Stomach (tissue), 9 donors: Measurements from ENCODE around the gene RASSF3. TPM values are rescaled to one million over a fixed set of nuclear protein-coding genes. Genes with fewer than 3 reads are reported as not detected.

ENCODE experiments used
- DNase-seq, 2 donors: peaks; one replicate each; pipeline versions ENCODE4 v3.0.0 to v3.0.0-alpha.2; 2013 to 2019
- H3K27ac ChIP-seq, 5 donors: fragments of 200-600 bp in 4 of 5; sonication (generic) in 4 of 5; one replicate each; pipeline ENCODE4 v1.5.1; 2013 to 2019; ENCODE audit warnings: mild to moderate bottlenecking in 1 of 5, moderate library complexity in 1 of 5
- H3K27me3 ChIP-seq, 3 donors: fragments of 200-600 bp; sonication (generic); one replicate each; pipeline ENCODE4 v1.5.1; 2017 to 2019; ENCODE audit warnings: mixed run types in 1 of 3
- H3K36me3 ChIP-seq, 4 donors: fragments of 200-600 bp; sonication (generic); 1 replicate in 3 of 4; 2 replicates in 1 of 4; pipeline ENCODE4 v1.5.1; 2016 to 2019
- H3K4me1 ChIP-seq, 4 donors: fragments of 200-600 bp; sonication (generic); one replicate each; pipeline ENCODE4 v1.5.1; 2016 to 2019
- H3K4me3 ChIP-seq, 4 donors: fragments of 200-600 bp; sonication (generic) in 3 of 4; one replicate each; pipeline ENCODE4 v1.5.1; 2016 to 2019; ENCODE audit warnings: mild to moderate bottlenecking in 1 of 4
- H3K9me3 ChIP-seq, 4 donors: fragments of 200-600 bp; sonication (generic); one replicate each; pipeline ENCODE4 v1.5.1; 2016 to 2019
- EP300 ChIP-seq: sonication (generic); formaldehyde crosslinking; IDR thresholded peaks from one replicate; pipeline ENCODE4 v1.6.1; 2017; ENCODE audit warnings: antibody characterized with exemption
- POLR2A ChIP-seq, 4 donors: fragments of 450-650 bp; IDR thresholded peaks; one replicate each; pipeline ENCODE4 v1.6.1; 2016; ENCODE audit warnings: antibody characterized with exemption in 4 of 4, control low read depth in 2 of 4, mild to moderate bottlenecking in 1 of 4, moderate library complexity in 1 of 4
- POLR2AphosphoS5 ChIP-seq, 3 donors: sonication (generic); formaldehyde crosslinking; IDR thresholded peaks; one replicate each; pipeline ENCODE4 v1.6.1; 2016; ENCODE audit warnings: antibody characterized with exemption in 3 of 3
- WGBS, 5 donors: extraction: QIAGEN DNeasy Blood & Tissue Kit in 3 of 5; methylation state at CpG; one replicate each; pipeline versions ENCODE4 v1.1.5 to v1.1.7; 2013 to 2018; 5-methylcytosine and 5-hydroxymethylcytosine counted together
- intact Hi-C: fragments of 100-400 bp; cut with DNase I; formaldehyde crosslinking; loops from one replicate; pipeline ENCODE4 v1.15.1; 2023; ENCODE audit warnings: low total_unique reads
- polyA plus RNA-seq, 3 donors: library from polyadenylated mRNA; stranded (reverse); fragments of 200-250 nt; gene quantifications; one replicate each; pipeline ENCODE4 v1.2.3, GENCODE V29; 2013
- total RNA-seq, 5 donors: library from RNA; depleted of rRNA; stranded (reverse); fragments of >200 nt; gene quantifications; one replicate each; pipeline versions ENCODE4 v1.1.0 to v1.2.3, GENCODE V29; 2014 to 2016
- TF ChIP-seq, protein P1 (sequence below), 7 experiments: fragments of 450-650 bp in 4 of 7; fragments of 200-600 bp in 3 of 7; sonication (generic) in 3 of 7; IDR thresholded peaks; one replicate each; pipeline ENCODE4 v1.5.1; 2016 to 2019; ENCODE audit warnings: antibody characterized with exemption in 7 of 7, control low read depth in 2 of 7, mild to moderate bottlenecking in 1 of 7
- donor health status: healthy with polysubstance abuse.
- donor health status: Bipolar disorder and iron deficiency.
- donor health status: healthy.

The RASSF3 gene
- total and polyA plus RNA-seq, 8 donors = 29.3 to 109 (median 54.8) TPM

DNA sequence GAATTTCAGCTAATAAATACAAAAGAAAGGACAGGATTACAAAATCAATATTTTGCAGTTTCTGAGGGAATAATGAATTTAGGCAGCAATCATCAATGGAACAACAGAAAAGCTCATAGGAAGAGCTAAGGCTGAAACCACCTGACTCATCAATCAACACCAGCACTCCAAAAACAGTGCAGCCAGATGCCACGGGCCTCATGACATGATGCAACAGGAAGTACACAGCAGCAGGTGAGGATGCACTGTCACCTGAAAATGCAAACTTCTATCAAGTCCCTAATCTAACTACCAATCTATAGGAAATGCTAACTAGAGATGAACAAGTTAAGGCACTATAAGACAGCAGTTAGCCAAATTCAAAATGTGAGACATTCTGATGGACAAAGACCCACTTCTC is 127.2 kb downstream of the RASSF3 start:
- Histone ChIP-seq H3K27ac (no peak overlapping the region), H3K4me3 (no peak overlapping the region), H3K9me3 (no peaks in the 10 kb centered on the region), H3K36me3 (peaks cover 39 to 99% (median 92%) of the 10 kb centered on the region in 4 donors), H3K4me1 (no peaks in the 10 kb centered on the region), H3K27me3 (no peaks in the 10 kb centered on the region)
- intact Hi-C loops = no loop called here
- TF ChIP-seq POLR2A (IDR thresholded peaks at IDR 0.05) = no peak
- TF ChIP-seq EP300 = no peak
- no peak for TF ChIP-seq POLR2AphosphoS5 (IDR thresholded peaks at IDR 0.05)
- TF ChIP-seq, protein P1, sequence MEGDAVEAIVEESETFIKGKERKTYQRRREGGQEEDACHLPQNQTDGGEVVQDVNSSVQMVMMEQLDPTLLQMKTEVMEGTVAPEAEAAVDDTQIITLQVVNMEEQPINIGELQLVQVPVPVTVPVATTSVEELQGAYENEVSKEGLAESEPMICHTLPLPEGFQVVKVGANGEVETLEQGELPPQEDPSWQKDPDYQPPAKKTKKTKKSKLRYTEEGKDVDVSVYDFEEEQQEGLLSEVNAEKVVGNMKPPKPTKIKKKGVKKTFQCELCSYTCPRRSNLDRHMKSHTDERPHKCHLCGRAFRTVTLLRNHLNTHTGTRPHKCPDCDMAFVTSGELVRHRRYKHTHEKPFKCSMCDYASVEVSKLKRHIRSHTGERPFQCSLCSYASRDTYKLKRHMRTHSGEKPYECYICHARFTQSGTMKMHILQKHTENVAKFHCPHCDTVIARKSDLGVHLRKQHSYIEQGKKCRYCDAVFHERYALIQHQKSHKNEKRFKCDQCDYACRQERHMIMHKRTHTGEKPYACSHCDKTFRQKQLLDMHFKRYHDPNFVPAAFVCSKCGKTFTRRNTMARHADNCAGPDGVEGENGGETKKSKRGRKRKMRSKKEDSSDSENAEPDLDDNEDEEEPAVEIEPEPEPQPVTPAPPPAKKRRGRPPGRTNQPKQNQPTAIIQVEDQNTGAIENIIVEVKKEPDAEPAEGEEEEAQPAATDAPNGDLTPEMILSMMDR (IDR thresholded peaks at IDR 0.05) = no peak
- no peak for DNase-seq
- 38 to 67% (median 60%) methylated on average over 1 of the region's 1 CpG for WGBS, 5 donors

DNA sequence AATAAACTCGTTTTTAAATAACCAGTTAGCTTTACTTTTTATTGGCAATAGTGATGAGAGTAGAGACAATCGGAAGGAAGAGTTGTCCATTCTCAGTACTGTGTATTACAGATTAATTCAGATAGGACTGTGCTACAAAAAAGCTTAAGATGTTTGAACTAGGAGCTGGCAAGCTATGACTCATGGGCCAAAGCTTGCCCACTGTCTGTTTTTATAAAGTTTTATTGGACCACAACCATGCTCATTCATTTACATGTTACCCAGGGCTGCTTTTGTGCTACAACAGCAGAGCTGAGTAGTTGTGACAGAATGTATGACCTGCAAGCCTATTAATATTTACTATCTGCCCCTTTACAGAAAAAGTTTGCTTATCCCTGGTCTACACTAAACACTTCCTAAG is 129.5 kb downstream of the RASSF3 start:
- Histone ChIP-seq H3K4me3 (no peak overlapping the region), H3K9me3 (no peaks in the 10 kb centered on the region), H3K27ac (no peak overlapping the region), H3K4me1 (peaks cover 0 to 6% (median 0%) of the 10 kb centered on the region in 4 donors), H3K27me3 (no peaks in the 10 kb centered on the region), H3K36me3 (peaks cover 57 to 100% (median 97%) of the 10 kb centered on the region in 4 donors)
- 88 to 95% (median 92%) methylated on average over 2 of the region's 2 CpGs for WGBS, 5 donors
- TF ChIP-seq POLR2A (IDR thresholded peaks at IDR 0.05) (no peak), POLR2AphosphoS5 (IDR thresholded peaks at IDR 0.05) (no peak), EP300 (no peak)
- TF ChIP-seq, protein P1 (IDR thresholded peaks at IDR 0.05) = no peak
- intact Hi-C loops = no loop called here
- DNase-seq = no peak

GRCh38 chr12:64740646-64741045 is 130.4 kb downstream of the RASSF3 start:
- intact Hi-C loops = no loop called here
- Histone ChIP-seq H3K4me3 (no peak overlapping the region), H3K9me3 (no peaks in the 10 kb centered on the region), H3K27ac (no peak overlapping the region), H3K36me3 (peaks cover 57 to 98% (median 93%) of the 10 kb centered on the region in 4 donors), H3K27me3 (no peaks in the 10 kb centered on the region), H3K4me1 (peaks cover 0 to 15% (median 0%) of the 10 kb centered on the region in 4 donors)
- TF ChIP-seq POLR2AphosphoS5 (IDR thresholded peaks at IDR 0.05) (no peak), EP300 (no peak), POLR2A (IDR thresholded peaks at IDR 0.05) (no peak)
- TF ChIP-seq, protein P1 (IDR thresholded peaks at IDR 0.05) = no peak
- no peak for DNase-seq
- 58 to 75% (median 68%) methylated on average over 2 of the region's 2 CpGs for WGBS, 5 donors

GRCh38 chr12:64742416-64742815 is 132.1 kb downstream of the RASSF3 start:
- H3K4me3 ChIP-seq = no peak overlapping the region
- 87 to 99% (median 93%) methylated on average over 3 of the region's 3 CpGs for WGBS, 5 donors
- H3K4me1 ChIP-seq = peaks cover 0 to 23% (median 0%) of the 10 kb centered on the region in 4 donors
- peaks cover 53 to 95% (median 90%) of the 10 kb centered on the region in 4 donors for H3K36me3 ChIP-seq
- no peaks in the 10 kb centered on the region for H3K27me3 ChIP-seq
- H3K27ac ChIP-seq = no peak overlapping the region
- no peaks in the 10 kb centered on the region for H3K9me3 ChIP-seq
- TF ChIP-seq, protein P1 (IDR thresholded peaks at IDR 0.05) = no peak
- no peak for TF ChIP-seq POLR2A (IDR thresholded peaks at IDR 0.05)
- TF ChIP-seq EP300 = no peak
- TF ChIP-seq POLR2AphosphoS5 (IDR thresholded peaks at IDR 0.05) = no peak
- no peak for DNase-seq
- intact Hi-C loops = no loop called here
